Bronchial epithelial cell (primary cell): ENCODE data around the gene IRAK3. TPM values are rescaled to one million over a fixed set of nuclear protein-coding genes. Genes with fewer than 3 reads are reported as not detected.
A peak's percentile ranks its signal among the peaks of the same experiment; 100 is the strongest.

Experiments used
- DNase-seq: peaks from one replicate; pipeline ENCODE4 v3.0.0-alpha.2; 2010; ENCODE audit warnings: low read depth
- FAIRE-seq: peaks from 2 replicates; lab custom pipeline; 2011; peaks lifted over from hg19 to GRCh38; lab: Jason Lieb, UNC
- H3K27me3 ChIP-seq: 2 replicates; pipeline ENCODE4 v1.5.1; 2011; ENCODE audit warnings: low read length; ENCODE audit not compliant: control insufficient read depth, insufficient read depth
- H3K36me3 ChIP-seq: 2 replicates; pipeline ENCODE4 v1.5.1; 2011; ENCODE audit warnings: low read length; ENCODE audit not compliant: control insufficient read depth, insufficient read depth
- H3K4me3 ChIP-seq: 2 replicates; pipeline ENCODE4 v1.5.1; 2011; ENCODE audit warnings: mild to moderate bottlenecking, low read depth, low read length, control low read depth
- CTCF ChIP-seq: IDR thresholded peaks from 2 replicates; pipeline ENCODE4 v1.5.1; 2011; ENCODE audit warnings: mild to moderate bottlenecking, moderate library complexity, low read length, control low read depth, inconsistent platforms; ENCODE audit not compliant: insufficient read depth, severe bottlenecking
- total RNA-seq: library from RNA; depleted of rRNA; stranded (reverse); fragments of >200 nt; gene quantifications from 2 replicates; pipeline ENCODE4 v1.2.1, GENCODE V29; 2014

Gene IRAK3
- total RNA-seq, 1 donor from 2014 or later: 1.6 TPM

GRCh38 chr12:66189889-66190288, 875 bp downstream of the IRAK3 start:
- peak overlapping the region; percentile 58 for H3K4me3 ChIP-seq
- no peak for DNase-seq
- FAIRE-seq: no peak
- no peaks in the 10 kb centered on the region for H3K36me3 ChIP-seq
- TF ChIP-seq CTCF: no peak
- H3K27me3 ChIP-seq: no peaks in the 10 kb centered on the region

- Histone ChIP-seq H3K4me3 (no peak overlapping the region), H3K36me3 (no peaks in the 10 kb centered on the region), H3K27me3 (no peaks in the 10 kb centered on the region)
- DNase-seq: peak; percentile 84
- FAIRE-seq: no peak
- TF ChIP-seq CTCF: no peak
These were observed 1.7 kb downstream of the IRAK3 start for GRCh38 chr12:66190519-66191370.

GRCh38 chr12:66191547-66192126, 2.6 kb downstream of the IRAK3 start:
- FAIRE-seq (no peak), DNase-seq (peak; percentile 46)
- no peak overlapping the region for H3K4me3 ChIP-seq

GRCh38 chr12:66194122-66194521, 5.1 kb downstream of the IRAK3 start:
- Histone ChIP-seq H3K4me3 (no peak overlapping the region), H3K27me3 (no peaks in the 10 kb centered on the region), H3K36me3 (no peaks in the 10 kb centered on the region)
- TF ChIP-seq CTCF: no peak
- FAIRE-seq (no peak), DNase-seq (no peak)

More at GRCh38 chr12:66191547-66192126, 2.6 kb downstream of the IRAK3 start:
- TF ChIP-seq CTCF: no peak
- Histone ChIP-seq H3K36me3 (no peaks in the 10 kb centered on the region), H3K27me3 (no peaks in the 10 kb centered on the region)

GRCh38 chr12:66195242-66195641, 6.2 kb downstream of the IRAK3 start:
- H3K27me3 ChIP-seq: no peaks in the 10 kb centered on the region
- FAIRE-seq (no peak), DNase-seq (no peak)
- no peak overlapping the region for H3K4me3 ChIP-seq
- no peak for TF ChIP-seq CTCF
- H3K36me3 ChIP-seq: no peaks in the 10 kb centered on the region
